Ectodermal cell (in vitro differentiated cells): ENCODE measurements around the gene STX18.

ENCODE experiments used
- H3K27ac ChIP-seq: 2 replicates; pipeline ENCODE4 v1.7.0; 2013; ENCODE audit warnings: mild to moderate bottlenecking, low read depth, low read length; ENCODE audit not compliant: insufficient read depth, poor library complexity, severe bottlenecking
- H3K27me3 ChIP-seq: 2 replicates; pipeline ENCODE4 v1.7.0; 2013; ENCODE audit warnings: mild to moderate bottlenecking, low read length; ENCODE audit not compliant: insufficient read depth, control insufficient read depth, poor library complexity, severe bottlenecking
- H3K36me3 ChIP-seq: one replicate; pipeline ENCODE4 v1.7.0; 2013; ENCODE audit warnings: low read length; ENCODE audit not compliant: control insufficient read depth, insufficient read depth
- H3K4me1 ChIP-seq: one replicate; pipeline ENCODE4 v1.7.0; 2013; ENCODE audit warnings: low read length; ENCODE audit not compliant: control insufficient read depth, insufficient read depth
- H3K4me3 ChIP-seq: 2 replicates; pipeline ENCODE4 v1.7.0; 2013; ENCODE audit warnings: low read depth, low read length, control low read depth; ENCODE audit not compliant: insufficient read depth
- H3K9me3 ChIP-seq: 2 replicates; pipeline ENCODE4 v1.7.0; 2013; ENCODE audit warnings: mild to moderate bottlenecking, low read length, moderate library complexity; ENCODE audit not compliant: control insufficient read depth
- WGBS, 2 experiments: methylation state at CpG; one replicate each; pipeline ENCODE4 v1.1.7; 2013; ENCODE audit warnings: missing lambda C conversion rate in 2 of 2; 5-methylcytosine and 5-hydroxymethylcytosine counted together

Gene STX18

GRCh38 chr4:4501679-4502078 lies 40.2 kb downstream of the STX18 start:
- peaks cover 18% of the 10 kb centered on the region for H3K4me1 ChIP-seq
- no peak overlapping the region for H3K4me3 ChIP-seq
- H3K27ac ChIP-seq: no peak overlapping the region
- no peaks in the 10 kb centered on the region for H3K36me3 ChIP-seq
- H3K9me3 ChIP-seq: no peaks in the 10 kb centered on the region
- WGBS, 2 experiments: 88 to 100% methylated on average over 1 to 2 of the region's 2 CpGs
- no peaks in the 10 kb centered on the region for H3K27me3 ChIP-seq

GRCh38 chr4:4499438-4500123 lies 42.3 kb downstream of the STX18 start:
- Histone ChIP-seq H3K4me3 (no peak overlapping the region), H3K4me1 (peaks cover 18% of the 10 kb centered on the region), H3K27me3 (no peaks in the 10 kb centered on the region), H3K27ac (no peak overlapping the region), H3K9me3 (no peaks in the 10 kb centered on the region), H3K36me3 (no peaks in the 10 kb centered on the region)
- WGBS, 2 experiments: 92 to 94% methylated on average over 4 of the region's 4 CpGs

- Histone ChIP-seq H3K4me3 (no peak overlapping the region), H3K4me1 (peaks cover 8% of the 10 kb centered on the region), H3K27ac (no peak overlapping the region), H3K36me3 (no peaks in the 10 kb centered on the region), H3K9me3 (no peaks in the 10 kb centered on the region), H3K27me3 (no peaks in the 10 kb centered on the region)
- 88 to 89% methylated on average over 9 of the region's 9 CpGs for WGBS, 2 experiments
Observed at GRCh38 chr4:4496592-4497372, 45.1 kb downstream of the STX18 start.

GRCh38 chr4:4494882-4495281 lies 47.0 kb downstream of the STX18 start:
- Histone ChIP-seq H3K9me3 (no peaks in the 10 kb centered on the region), H3K27ac (no peak overlapping the region), H3K36me3 (no peaks in the 10 kb centered on the region), H3K4me3 (no peak overlapping the region), H3K4me1 (peaks cover 8% of the 10 kb centered on the region), H3K27me3 (no peaks in the 10 kb centered on the region)

- H3K4me1 ChIP-seq: peaks cover 6% of the 10 kb centered on the region
- 90 to 92% methylated on average over 6 of the region's 6 CpGs for WGBS, 2 experiments
- H3K4me3 ChIP-seq: no peak overlapping the region
- no peaks in the 10 kb centered on the region for H3K27me3 ChIP-seq
- no peak overlapping the region for H3K27ac ChIP-seq
- no peaks in the 10 kb centered on the region for H3K9me3 ChIP-seq
- H3K36me3 ChIP-seq: no peaks in the 10 kb centered on the region
Observed at GRCh38 chr4:4492161-4492847, 49.5 kb downstream of the STX18 start.

- no peaks in the 10 kb centered on the region for H3K36me3 ChIP-seq
- no peaks in the 10 kb centered on the region for H3K9me3 ChIP-seq
- whole genome bisulfite sequencing, 2 experiments: 86 to 90% methylated on average over 5 of the region's 8 CpGs
- no peak overlapping the region for H3K4me3 ChIP-seq
- H3K27ac ChIP-seq: no peak overlapping the region
- no peaks in the 10 kb centered on the region for H3K27me3 ChIP-seq
- no peaks in the 10 kb centered on the region for H3K4me1 ChIP-seq
Observed at GRCh38 chr4:4491396-4491893, 50.4 kb downstream of the STX18 start.

- Histone ChIP-seq H3K4me3 (no peak overlapping the region), H3K27ac (no peak overlapping the region)
- 89 to 97% methylated on average over 5 of the region's 5 CpGs for WGBS, 2 experiments
Observed at GRCh38 chr4:4490816-4491215, 51.0 kb downstream of the STX18 start.

GRCh38 chr4:4490041-4490440 lies 51.8 kb downstream of the STX18 start:
- Histone ChIP-seq H3K27me3 (no peaks in the 10 kb centered on the region), H3K9me3 (no peaks in the 10 kb centered on the region), H3K27ac (no peak overlapping the region), H3K36me3 (no peaks in the 10 kb centered on the region), H3K4me3 (no peak overlapping the region), H3K4me1 (no peaks in the 10 kb centered on the region)
- 90 to 94% methylated on average over 3 of the region's 3 CpGs for WGBS, 2 experiments

More at GRCh38 chr4:4490816-4491215, 51.0 kb downstream of the STX18 start:
- H3K4me1 ChIP-seq: no peaks in the 10 kb centered on the region
- no peaks in the 10 kb centered on the region for H3K36me3 ChIP-seq
- no peaks in the 10 kb centered on the region for H3K9me3 ChIP-seq
- no peaks in the 10 kb centered on the region for H3K27me3 ChIP-seq

GRCh38 chr4:4488405-4489404 lies 53.1 kb downstream of the STX18 start:
- WGBS, 2 experiments: 20 to 23% methylated on average over 5 of the region's 6 CpGs
- H3K9me3 ChIP-seq: no peaks in the 10 kb centered on the region
- H3K36me3 ChIP-seq: no peaks in the 10 kb centered on the region
- H3K4me3 ChIP-seq: no peak overlapping the region
- H3K27me3 ChIP-seq: no peaks in the 10 kb centered on the region
- H3K4me1 ChIP-seq: peaks cover 7% of the 10 kb centered on the region
- H3K27ac ChIP-seq: no peak overlapping the region
